Cardiac fibroblast (primary cell): ENCODE data around the gene USP36.

Source experiments
- DNase-seq, 2 donors: peaks; one replicate each; pipeline versions ENCODE4 v3.0.0 to v3.0.0-alpha.2; 2010; ENCODE audit warnings: low read depth in 2 of 2
- H3K4me3 ChIP-seq, 2 donors: replicated peaks in 1 of 2; 1 replicate in 1 of 2; 2 replicates in 1 of 2; pipeline ENCODE4 v1.5.1; 2011; ENCODE audit warnings: low read depth in 2 of 2, low read length in 2 of 2, mild to moderate bottlenecking in 2 of 2, moderate library complexity in 1 of 2
- TF ChIP-seq, protein P1 (sequence below): IDR thresholded peaks from one replicate; pipeline ENCODE4 v1.5.1; 2011; ENCODE audit warnings: low read depth, mild to moderate bottlenecking, low read length, inconsistent platforms

USP36 gene

DNA sequence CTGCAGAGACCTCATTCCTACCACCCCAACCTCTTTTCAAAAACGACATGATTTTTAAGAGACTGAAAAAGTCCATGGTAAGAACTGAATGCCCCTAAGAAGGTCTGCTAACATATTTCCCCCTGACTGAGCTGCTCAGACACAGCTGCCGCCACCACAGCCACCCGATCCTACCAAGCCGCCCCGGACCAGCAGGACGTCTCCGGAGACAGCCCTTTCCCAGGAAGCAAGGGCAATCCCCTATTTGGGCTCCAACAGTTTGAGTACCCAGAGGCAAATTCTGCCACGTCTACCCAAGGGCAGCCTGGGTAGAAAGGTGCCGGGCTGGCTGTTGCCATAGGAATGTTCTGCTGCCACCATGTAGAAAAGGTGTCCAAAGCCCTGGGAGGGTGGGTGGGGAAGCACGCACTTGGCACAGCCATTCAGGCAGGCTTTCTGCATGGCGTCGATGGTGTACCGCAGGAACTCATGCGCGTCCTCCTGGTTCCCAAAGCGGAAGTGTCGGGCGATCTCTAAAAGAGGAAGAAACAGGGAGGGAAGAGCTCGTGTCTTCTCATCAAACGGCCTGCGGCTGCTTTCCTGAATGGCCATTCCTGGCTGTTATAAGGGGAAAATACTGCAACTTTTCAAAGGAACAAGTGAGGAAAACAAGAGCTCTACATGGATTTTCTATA, 13.6 kb downstream of the USP36 start:
- TF ChIP-seq, protein P1, sequence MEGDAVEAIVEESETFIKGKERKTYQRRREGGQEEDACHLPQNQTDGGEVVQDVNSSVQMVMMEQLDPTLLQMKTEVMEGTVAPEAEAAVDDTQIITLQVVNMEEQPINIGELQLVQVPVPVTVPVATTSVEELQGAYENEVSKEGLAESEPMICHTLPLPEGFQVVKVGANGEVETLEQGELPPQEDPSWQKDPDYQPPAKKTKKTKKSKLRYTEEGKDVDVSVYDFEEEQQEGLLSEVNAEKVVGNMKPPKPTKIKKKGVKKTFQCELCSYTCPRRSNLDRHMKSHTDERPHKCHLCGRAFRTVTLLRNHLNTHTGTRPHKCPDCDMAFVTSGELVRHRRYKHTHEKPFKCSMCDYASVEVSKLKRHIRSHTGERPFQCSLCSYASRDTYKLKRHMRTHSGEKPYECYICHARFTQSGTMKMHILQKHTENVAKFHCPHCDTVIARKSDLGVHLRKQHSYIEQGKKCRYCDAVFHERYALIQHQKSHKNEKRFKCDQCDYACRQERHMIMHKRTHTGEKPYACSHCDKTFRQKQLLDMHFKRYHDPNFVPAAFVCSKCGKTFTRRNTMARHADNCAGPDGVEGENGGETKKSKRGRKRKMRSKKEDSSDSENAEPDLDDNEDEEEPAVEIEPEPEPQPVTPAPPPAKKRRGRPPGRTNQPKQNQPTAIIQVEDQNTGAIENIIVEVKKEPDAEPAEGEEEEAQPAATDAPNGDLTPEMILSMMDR = no peak
- no peak for DNase-seq
- no peak overlapping the region for H3K4me3 ChIP-seq

DNA sequence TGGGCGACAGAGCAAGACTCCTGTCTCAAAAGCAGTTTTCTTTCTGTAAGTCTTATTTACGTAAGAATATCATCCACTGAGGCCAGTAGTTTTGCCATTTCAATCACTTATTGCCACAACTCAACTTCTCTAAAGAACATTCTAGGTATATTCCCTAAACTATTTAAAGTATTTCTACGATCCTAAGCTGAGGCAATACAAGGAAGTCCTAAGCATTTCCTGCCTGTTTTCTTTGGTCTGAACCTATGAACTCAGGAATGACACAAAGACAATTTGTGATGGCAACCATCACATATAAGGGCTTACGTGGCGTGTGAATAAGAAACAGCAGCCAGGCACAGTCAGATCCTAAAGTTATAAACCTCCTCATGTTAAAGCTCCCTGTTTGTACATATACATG, 14.2 kb downstream of the USP36 start:
- DNase-seq = peak in 1 of 2 donors; percentile 50
- TF ChIP-seq, protein P1 = no peak
- no peak overlapping the region for H3K4me3 ChIP-seq

DNA sequence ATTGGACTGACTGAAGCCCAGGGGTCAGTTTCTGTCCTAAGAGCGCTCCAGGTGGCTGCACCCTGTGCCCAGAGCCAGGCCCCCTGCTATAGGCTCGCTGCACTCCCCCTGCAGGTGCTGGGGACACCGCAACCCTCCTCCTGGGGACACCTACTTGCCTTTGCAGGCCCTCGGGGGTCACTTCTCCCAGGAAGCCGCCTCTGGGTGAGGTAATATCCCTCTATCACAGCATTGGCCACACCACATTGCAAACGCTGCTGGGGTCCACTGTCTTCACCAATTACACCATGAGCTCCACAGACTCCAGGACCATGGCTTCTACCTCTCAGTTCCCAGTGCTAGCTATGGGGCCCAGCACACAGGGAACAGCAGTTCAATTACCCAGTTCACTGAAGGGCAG, 14.9 kb downstream of the USP36 start:
- DNase-seq = no peak
- no peak overlapping the region for H3K4me3 ChIP-seq

DNA sequence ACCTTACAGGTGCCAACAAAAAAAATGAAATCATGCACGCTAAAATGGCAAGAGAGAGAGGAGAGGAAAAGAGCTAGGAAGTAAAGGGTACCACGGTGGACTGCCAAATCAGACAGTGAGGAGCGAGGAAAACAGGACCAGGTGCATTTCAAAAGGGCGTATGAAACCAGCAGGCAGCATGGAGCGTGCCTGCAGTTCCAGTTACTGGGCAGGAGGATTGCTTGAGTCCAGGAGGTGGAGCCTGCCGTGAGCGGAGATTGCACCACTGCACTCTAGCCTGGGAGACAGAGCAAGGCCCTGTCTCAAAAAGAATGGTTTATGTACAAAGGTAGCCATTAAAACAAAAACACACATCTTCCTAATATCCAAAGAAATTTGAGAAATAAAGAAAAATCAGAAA, 16.4 kb downstream of the USP36 start:
- H3K4me3 ChIP-seq = no peak overlapping the region
- TF ChIP-seq, protein P1 = no peak
- DNase-seq = no peak

More for the DNA sequence above, 14.9 kb downstream of the USP36 start:
- TF ChIP-seq, protein P1 = no peak

DNA sequence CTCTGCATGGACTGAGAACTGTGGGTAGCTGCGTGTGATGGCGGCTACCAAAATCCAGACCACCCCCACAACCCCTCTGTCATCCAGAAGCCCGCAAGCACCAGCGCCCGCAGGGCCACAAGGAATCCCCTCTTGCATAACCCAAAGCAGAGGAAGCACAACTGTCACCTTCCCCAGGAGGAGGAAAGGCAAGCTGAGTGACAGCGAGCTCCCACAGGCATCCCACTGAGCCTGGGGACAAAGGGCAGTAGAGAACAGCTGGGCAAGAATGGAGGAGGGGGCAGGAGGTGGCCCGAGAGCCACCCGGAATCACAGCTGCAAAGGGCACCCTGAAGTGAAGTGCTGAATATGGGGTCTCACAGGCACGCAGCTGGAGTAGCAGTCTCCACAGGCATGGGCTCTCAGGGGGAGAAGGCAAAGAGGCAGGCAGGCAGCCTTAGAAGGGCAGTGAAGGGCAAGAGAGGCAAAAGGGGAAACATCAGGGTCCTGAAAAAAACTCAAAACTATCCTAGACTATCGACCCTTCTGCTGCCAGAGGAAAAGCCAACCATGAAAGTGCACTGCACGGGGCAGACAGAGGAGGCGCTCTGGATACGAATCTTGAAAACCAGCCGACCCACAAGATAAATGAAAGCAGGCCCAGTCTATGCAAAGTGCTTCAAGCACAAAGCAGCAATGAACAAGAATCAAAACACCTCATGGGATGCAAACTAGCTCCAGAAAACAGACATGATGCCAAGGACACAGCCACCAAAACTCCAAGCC, 17.1 kb downstream of the USP36 start:
- TF ChIP-seq, protein P1 = no peak
- no peak overlapping the region for H3K4me3 ChIP-seq
- no peak for DNase-seq

DNA sequence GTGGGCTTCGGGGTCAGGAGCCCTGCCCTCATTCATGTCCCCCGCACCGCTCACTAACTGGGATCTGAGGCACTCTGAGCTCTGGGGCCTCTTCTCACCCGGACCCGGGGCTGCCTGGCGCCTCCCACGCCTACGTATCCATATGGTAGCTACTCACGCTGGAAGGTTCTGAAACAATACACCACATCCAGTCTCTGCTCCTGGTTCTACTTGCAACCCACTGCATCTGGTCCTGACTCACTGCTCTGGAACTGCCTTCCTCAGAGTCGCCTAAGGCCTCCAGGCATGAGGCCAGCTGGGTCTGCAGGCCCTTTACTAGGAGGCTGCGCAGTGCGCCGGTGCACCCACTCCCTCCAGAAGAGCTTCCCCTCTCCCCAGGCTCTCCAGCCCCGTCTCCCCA, 18.1 kb downstream of the USP36 start:
- TF ChIP-seq, protein P1 = no peak
- DNase-seq = peak; percentile 80 to 81
- no peak overlapping the region for H3K4me3 ChIP-seq

DNA sequence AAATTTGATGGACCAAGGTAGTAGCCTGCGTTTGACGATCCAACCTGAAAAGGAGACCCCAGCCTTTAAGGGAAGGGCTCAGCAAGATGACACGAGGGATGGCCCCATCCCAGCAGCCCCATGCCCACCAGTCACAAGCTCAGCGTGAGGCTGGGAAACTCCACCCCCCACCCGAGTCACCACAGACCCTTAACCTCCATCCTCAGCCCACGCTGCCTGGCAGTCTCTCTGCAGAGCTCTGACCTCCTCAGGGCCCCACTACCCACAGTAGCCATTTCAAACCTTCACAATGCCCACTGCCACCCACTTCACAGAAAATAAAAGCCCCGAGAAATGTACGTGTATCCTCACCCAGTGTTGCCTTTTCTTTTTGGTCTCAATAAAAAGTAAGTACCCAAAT, 18.7 kb downstream of the USP36 start:
- no peak for DNase-seq
- TF ChIP-seq, protein P1 = no peak
- H3K4me3 ChIP-seq = no peak overlapping the region
